HG03378 (cell line): Measurements from ENCODE around the gene TAGLN3.
"Not testable (repeated sequence)": the region's sequence is repeated elsewhere in the genome, so short reads cannot be mapped to it uniquely, and the experiment has no call there.

Experiments
- ATAC-seq: cut with Tn5 transposase; IDR thresholded peaks from one replicate; pipeline ENCODE4 v1.9.1; 2021; ENCODE audit warnings: mild to moderate bottlenecking, moderate library complexity; ENCODE audit not compliant: unreplicated experiment

TAGLN3 gene

DNA sequence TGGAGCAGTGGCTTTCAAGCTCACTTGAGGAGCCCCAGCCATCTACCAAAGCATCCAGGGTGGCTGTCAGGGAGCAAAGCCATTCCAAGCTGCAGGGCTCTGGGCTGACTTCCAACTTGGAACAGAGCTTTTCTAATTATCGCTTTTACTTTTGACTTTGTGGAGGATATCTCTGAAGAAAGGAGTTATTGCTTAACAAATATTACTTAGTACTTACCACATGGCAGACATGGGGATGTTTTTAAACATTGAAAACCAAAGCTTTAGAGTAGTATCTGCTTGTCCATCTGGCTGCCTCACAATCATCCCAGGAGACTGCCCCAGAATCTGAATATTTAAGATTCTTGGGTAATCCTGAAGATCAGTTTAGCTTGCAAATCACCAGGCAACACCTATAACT is 8.9 kb downstream of the TAGLN3 start:
- no peak for ATAC-seq

DNA sequence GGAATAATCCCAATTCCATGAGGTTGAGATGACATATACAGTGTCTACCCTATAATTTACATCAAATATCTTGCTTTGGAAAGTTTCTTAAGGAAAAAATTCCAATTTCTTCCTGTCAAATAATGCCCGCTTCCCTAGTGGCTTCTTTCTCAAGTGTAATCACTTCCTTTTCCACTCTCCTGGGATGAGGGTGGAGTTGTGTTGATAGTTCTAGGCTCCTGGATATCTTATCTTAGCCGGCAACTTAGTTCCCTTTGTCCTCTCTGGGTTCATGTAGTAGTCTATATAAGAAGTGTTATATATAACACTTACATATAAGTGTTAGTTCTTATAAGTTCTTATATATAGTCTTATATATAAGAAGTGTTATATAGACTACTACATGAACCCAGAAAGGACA is 10.9 kb downstream of the TAGLN3 start:
- no peak for ATAC-seq

DNA sequence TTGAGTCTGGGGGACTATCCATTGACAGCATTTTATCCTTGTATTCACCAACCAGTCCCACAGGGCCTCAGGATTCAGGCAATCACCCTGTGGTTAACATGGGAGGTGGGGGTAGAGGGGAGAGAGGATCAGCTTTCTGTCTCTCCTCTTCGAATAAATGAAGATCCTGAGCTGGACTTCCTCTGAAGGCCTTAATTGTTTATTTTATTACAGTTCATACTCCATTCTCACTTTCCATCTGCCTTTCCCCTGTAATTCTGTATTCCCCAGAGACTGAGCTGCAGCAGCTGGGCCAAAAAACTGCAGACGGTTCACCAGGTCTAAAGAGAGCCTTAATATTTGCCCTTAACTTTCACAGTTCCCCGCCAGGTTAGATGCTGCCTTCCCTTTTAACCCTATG is 11.9 kb downstream of the TAGLN3 start:
- ATAC-seq, result no peak

DNA sequence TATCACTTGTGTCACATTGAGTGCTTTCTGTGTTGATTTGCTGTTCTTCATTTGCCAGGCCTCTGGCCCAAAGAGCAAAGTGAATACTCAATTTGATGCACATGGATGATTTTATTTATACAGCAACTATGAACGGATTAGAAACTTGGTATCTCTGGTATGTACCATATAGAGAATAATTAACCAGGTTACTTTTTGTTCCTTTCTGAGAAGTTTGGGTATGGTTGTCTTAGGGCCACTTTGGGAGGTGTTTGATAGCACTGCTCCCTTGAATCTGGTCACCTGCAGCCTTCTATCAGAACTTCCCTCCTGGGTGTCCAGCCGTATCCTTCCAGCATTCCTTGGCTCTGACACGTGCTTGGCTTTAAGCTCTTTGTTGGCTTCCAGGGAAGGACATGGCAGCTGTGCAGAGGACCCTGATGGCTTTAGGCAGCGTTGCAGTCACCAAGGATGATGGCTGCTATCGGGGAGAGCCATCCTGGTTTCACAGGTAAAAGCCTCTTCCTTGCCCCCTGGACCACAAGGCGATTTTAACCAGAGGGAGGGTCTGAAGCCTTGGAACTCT is 12.7 kb downstream of the TAGLN3 start:
- ATAC-seq, result no peak

DNA sequence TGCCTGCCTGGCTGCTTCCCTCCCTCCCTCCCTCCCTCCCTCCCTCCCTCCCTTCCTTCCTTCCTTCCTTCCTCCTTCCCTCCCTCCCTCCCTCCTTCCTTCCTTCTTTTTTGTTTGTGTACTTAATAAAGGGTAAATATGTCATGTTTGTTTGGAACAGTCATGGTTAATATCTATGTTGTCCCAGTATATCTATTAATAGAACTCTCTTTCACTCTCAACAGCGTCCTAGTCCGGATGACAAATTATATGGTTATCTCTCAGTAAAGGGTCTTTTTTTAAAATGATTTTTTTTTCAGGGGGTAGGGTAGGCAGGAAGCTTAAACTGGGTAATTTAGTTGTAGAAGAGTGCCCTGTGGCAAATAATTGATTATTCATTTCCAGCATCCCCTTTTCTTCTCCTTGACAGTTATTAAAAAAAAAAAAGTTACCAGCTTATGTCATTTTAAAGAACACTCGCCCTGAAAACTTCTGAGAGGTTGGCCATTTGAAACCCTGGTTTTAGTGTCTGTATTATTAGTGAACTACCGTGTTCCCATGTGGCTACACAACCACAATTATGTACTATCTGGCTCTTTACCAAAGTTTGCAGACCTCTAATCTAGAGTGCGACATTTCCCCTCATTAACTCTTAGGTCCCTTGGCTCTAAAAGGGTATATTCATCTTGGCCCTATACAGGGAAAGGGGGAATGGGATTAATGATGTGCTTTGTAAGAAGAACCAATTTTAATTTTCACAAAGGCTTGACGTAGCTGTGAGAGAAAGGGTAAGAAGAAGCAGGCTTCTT is 13.7 kb downstream of the TAGLN3 start:
- ATAC-seq, result no peak

DNA sequence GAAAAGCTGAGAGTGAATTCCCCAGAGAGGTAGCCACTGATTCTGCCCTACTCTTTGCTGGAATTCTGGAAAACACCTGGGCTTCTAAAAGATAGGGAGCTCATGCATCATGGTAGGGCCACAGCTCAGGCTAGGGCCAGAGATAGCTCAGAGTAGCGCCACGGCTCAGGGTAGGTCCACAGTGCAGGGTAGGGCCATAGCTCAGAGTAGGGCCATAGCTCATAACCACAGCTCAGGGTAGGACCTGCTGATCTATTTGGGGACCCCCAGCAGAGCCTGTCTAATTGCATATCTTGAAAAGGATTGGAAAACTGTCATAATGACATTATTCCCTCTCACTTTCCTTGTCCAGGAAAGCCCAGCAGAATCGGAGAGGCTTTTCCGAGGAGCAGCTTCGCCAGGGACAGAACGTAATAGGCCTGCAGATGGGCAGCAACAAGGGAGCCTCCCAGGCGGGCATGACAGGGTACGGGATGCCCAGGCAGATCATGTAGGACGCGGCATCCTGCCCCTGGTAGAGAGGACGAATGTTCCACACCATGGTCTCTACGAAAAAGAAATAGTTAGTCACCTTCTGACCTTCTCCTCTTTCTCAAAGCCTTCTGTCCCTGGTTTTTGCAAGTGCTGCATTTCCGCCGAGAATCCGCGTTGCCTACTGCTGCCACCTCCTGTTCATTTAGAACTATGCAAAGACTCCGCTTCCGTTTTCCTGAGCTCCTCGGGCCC is 14.5 kb downstream of the TAGLN3 start:
- peak; percentile 90 for ATAC-seq

DNA sequence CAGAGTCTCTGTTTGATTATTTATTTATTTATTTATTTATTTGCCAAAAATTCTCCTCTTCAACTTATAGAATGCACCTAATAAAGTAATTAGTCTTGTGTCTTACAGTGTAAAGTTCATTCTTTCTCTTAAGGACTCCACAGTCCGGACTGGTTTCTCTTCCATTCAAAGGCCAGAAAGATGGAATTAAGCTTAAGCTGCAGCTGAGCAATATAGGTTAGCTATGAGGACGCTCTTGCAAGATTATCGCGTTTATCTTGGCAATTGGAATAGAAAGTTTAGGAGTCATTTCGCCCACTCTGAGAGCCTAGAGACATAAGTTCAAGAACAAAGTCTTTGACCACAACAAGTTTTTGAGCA is 15.0 kb downstream of the TAGLN3 start:
- peak; percentile 35 for ATAC-seq

DNA sequence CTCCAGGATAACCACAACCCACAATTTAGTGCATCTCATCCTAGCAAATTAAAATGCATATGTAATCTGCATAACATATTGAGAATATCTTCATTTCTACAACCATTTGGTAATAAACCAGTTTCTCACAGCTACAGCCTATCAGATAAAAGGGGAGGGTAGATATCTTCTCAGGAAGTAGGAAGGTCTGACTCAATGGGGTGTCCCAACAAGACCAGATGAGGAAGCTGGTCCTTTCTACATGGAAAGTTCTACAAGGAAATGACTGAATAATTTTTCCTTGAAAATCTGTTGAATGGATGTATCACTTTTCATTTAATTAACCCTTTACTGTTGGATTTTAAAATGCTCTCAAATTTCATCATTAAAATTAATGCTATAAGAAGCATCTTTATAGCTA is 18.4 kb downstream of the TAGLN3 start:
- ATAC-seq, result no peak

DNA sequence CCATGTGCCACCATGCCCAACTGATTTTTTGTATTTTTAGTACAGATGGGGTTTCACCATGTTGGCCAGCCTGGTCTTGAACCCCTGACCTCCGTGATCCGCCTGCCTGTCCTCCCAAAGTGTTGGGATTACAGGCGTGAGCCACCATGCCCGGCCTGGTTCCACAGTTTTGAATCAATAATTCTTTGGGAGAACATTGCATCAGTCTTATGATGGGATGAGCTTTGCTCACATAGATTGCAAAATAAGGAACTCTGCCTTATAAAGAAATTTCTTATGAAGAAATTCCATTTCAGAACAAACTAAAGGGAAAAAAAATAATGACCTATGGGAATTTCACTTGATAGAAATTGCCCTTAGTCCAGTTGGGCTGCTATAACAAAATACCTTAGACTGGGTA is 20.0 kb downstream of the TAGLN3 start:
- ATAC-seq, result no peak

DNA sequence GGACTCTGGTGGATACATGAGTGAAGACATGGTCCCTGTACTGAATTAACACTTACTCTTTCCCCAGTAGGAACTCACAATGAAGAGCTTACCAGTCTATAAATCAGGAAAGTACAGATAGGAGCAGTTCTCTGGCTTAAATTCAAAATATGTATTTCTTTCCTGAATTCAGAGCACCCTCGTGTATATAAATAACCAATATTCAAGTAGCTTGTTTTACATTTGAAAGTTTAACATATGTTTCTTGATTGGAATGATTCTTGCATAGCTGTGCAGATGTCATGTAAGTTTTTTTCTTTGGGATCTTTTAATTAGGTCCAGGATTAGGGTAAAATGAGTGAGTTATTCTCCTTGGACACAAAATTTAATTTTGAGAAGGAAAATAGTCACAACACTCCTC is 21.0 kb downstream of the TAGLN3 start:
- ATAC-seq, result no peak

DNA sequence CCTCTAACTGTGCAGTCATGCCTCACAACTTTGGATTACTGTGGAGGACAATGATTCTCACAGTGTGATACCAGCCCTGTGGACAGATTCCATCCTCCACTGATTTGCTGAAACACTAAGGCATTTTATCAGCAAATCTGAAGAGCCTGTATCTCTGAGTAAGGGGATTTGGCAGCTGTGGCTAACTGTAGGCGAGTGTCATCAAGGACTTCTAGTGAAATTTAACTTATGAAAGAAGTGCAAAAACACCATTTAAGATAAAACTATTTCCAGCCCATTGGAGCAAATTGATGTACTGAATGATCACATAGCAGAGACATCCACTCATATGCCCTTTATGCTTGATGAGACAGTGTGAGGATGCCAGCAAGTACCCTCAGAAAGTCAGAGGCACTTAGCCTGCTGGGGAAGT is 22.0 kb downstream of the TAGLN3 start:
- ATAC-seq, result no peak

DNA sequence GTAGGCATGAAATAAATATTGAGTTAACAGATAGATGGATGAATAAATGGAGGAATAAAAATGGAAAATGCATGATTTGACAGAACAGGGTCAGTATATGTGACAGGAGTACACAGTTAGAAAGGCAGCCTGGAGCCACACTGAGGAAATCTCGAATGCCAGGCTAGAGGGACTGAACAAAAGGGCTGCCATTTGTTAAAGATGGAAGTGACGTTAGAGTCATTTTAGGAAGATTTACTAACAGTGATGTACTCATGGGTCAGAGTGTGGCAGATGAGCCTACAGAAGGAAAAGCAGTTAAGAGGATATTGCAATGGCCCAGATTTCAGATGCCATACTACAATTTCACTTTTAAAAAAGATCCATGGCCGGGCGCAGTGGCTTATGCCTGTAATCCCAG is 28.4 kb downstream of the TAGLN3 start:
- no peak for ATAC-seq

DNA sequence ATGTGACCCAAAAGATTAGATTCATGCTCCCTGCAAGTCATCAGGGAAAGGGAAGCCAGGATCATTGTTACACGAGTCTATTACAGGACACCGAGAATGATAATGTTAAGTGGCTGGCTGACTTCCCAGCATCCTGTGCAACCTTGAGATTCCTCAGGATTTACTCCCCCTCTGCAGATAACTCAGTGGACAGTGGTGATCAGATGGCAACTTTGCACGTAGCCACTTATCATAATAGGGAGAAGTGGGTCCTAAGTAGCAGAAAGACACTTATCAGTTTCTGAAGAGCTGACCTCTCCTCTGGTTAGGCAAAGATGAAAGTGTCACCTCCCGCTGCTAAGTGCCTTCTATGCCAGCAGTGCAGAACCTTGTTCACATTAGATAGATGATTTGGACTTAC is 29.1 kb downstream of the TAGLN3 start:
- no peak for ATAC-seq

DNA sequence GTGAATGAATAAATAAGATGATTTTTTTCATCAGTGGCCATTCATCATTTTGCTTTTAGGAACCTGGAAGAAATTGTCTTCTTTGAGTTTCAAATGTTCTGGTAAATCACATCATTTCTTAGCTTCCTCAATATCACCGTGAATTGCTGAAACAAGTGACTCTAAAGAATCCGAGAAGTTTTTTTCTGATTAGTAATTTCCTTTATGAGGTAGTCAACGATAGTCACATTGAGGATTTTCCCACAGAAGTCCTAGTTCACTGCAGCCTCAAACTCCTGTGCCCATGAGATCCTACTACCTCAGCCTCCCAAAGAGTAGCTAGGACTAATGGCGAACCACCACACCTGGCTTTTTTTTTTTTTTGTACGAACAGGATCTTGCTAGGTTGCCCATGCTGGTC is 32.2 kb downstream of the TAGLN3 start:
- no peak for ATAC-seq

DNA sequence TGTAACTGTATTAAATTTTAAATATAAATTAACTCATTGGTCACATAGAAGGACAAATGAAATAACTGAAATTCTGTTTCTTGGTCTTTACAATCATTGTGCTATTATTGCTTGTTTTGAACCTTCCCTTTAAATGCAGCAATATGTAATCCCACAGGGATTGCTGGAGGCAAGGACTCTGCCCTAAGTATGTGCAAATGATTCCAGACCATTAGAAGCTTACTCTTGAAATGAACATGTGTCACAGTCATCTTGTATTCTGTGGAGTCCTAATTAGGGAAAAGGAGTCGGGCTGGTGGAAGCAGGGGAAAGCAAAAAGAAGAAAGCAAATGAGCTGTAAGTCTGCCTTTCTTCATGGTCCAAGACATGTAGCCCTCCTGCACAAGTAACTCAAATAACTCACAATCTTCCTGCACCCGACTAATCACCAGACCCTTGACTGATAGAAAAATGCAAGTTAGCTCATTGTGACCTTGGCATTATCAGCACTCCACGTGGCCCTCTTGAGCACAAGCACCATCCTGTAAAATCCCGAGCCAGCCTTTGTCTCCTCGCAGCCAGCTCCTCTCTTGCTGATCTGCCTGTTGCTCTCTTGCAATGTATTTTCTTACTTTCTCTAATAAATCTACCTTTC is 33.5 kb downstream of the TAGLN3 start:
- no peak for ATAC-seq

DNA sequence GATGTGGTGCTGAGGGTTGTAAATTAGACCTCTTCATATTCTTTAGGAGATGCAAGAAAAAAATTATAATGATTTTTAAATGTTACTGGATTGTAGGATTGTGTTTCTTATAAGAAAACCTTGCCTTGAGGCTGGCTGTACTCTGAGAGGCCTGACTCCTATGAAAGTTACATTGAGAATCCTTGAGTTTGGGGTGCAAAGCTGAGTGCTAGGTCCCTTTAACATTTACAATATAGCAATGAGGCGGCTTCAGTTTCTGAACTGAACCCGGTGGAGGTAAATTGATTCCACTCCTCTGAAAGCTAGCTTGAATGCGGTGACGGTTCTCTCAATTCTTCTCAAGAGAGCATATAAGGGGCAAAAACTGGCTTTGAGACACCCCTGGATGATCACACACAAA is 35.7 kb downstream of the TAGLN3 start, which contains the start of gene TMPRSS7:
TMPRSS7 (plus strand) TSS at position 301 of the 400 bp plus-strand sequence. CDS start 110 bp downstream, outside the sequence.
- no peak for ATAC-seq

DNA sequence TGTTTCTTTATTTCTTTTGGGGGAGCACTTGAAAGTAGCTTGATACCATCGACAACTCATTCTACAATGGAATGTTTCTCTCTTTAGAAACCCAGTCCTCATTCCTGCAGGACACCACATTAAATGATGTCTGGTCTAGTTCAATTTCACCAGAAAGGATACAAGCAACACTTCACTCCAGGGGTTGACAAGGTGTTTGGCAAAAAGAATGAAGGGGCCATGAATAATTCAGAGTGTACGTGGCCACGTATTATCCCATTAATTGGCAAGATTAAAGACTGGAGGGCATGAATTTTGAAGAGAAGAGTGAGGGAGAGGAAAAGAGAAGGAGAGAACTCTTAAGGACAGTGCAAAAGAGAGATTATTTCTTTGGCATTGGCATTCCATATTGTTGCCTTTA is 36.5 kb downstream of the TAGLN3 start:
- ATAC-seq, result no peak

DNA sequence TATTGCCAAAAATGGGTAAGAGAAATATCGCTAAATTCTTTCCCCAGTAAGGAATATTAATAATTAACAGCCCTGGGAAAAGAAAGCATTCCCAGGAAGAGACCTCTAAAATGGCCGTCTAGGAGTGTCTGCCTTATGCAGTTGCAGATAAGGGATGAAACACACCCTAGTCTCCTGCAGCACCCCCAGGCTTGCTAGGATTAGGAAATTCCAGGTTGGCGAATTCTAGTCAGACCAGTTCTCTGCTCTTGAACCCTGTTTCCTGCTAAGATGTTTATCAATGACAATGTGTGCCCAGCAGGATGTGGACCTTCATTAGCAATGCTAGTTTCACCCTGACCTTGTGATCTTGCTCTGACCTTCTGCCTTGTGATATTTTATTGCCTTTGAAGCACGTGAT is 38.5 kb downstream of the TAGLN3 start:
- not testable (repeated sequence) for ATAC-seq

DNA sequence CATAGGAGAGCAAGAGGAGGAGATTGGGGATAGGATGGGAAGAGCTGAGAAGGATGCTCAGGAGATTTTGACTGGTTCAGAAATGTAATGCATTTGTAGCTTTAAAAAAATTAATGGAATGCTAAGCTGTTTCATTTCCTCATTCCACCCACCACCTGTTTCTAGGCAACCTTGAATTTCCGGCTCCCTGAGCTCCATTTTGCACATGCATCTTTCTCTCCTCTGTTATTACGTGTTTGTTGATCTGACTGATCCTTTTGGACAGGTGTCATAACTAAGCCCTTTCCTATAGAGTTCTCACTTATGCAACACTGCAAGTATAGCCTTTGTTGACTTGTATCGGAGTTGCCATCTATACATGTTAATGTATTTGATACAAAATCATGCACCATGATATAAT is 40.1 kb downstream of the TAGLN3 start:
- ATAC-seq, result peak; percentile 46

DNA sequence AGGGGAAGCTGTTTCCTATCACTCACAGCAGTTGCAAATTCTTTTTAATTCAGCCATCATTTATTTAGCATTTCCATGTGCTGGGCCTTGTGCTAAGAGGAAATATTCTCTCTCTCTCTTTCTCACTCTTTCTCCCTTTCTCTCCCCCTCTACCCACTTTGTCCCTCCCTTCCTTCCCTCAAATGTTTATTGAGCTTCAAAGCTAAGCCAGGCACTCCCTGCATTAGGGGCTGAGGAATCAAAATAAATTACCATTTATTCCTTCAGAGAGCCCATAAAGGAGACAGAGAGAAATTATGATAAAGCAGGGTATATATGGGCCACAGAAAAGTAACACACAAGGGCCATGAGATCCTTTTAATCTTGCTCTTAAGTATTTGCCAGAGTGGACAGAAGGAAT is 42.6 kb downstream of the TAGLN3 start:
- ATAC-seq, result no peak

DNA sequence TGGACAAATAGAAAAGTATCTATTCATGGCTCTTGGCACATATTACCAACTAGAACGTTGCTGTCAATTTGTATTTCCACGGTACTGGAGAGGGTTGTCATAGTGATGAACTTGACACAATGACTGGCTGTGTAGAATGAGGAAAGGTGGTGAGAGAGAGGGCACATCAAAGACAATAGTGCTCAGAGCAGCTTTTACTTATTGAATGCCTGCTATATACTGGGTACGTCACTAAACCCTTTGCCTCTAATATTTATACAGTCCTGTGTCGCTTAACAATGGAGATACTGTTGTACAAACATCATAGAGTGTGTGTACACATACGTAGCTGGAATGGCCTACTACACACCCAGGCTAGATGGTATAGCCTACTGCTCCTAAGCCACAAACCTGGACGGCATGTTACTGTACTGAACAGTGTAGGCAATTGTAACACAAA is 44.1 kb downstream of the TAGLN3 start:
- no peak for ATAC-seq
